ENCODE measurements around the gene DND1. TPM values are rescaled to one million over a fixed set of nuclear protein-coding genes. Genes with fewer than 3 reads are reported as not detected.

Gene DND1
- total RNA-seq, 4 donors from 2014 or later: 0.19 to 0.75 TPM; not detected in 2

DNA sequence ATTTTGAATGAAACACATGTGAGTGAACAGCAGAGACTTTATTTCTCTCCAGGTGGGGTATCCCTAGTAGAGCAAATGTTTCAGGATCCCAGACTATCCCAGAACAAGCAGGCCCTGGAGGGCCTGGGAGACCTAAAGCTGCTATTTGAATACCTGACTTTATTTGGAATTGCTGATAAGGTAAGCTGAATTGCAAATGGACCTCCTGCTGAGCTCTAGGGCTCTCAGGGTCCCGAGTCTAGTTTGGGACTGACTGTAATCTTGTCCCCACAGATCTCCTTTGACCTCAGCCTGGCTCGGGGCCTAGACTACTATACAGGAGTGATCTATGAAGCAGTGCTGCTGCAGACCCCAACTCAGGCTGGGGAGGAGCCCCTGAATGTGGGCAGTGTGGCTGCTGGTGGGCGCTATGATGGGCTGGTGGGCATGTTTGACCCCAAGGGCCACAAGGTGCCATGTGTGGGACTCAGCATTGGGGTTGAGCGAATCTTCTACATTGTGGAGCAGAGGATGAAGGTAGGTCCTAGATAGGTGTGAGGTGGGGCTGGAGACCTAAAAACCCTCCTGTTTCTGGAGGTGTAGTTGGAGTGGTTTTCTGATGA lies 23.6 kb upstream of the DND1 start:
- no peak for DNase-seq
- intact Hi-C loops (cut with DNase I): no loop called here
- no peak overlapping the region for H3K4me3 ChIP-seq
- no peak overlapping the region for H3K27ac ChIP-seq
- H3K9me3 ChIP-seq: no peaks in the 10 kb centered on the region
- peaks cover 8 to 46% (median 26%) of the 10 kb centered on the region in 3 donors for H3K4me1 ChIP-seq
- peaks cover 38 to 75% (median 44%) of the 10 kb centered on the region in 3 donors for H3K36me3 ChIP-seq
- WGBS, 2 donors: 88 to 100% methylated on average over 1 to 4 of the region's 4 CpGs
- TF ChIP-seq, protein P1, sequence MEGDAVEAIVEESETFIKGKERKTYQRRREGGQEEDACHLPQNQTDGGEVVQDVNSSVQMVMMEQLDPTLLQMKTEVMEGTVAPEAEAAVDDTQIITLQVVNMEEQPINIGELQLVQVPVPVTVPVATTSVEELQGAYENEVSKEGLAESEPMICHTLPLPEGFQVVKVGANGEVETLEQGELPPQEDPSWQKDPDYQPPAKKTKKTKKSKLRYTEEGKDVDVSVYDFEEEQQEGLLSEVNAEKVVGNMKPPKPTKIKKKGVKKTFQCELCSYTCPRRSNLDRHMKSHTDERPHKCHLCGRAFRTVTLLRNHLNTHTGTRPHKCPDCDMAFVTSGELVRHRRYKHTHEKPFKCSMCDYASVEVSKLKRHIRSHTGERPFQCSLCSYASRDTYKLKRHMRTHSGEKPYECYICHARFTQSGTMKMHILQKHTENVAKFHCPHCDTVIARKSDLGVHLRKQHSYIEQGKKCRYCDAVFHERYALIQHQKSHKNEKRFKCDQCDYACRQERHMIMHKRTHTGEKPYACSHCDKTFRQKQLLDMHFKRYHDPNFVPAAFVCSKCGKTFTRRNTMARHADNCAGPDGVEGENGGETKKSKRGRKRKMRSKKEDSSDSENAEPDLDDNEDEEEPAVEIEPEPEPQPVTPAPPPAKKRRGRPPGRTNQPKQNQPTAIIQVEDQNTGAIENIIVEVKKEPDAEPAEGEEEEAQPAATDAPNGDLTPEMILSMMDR (IDR thresholded peaks at IDR 0.05): no peak
- no peak for TF ChIP-seq POLR2A (IDR thresholded peaks at IDR 0.05)
- H3K27me3 ChIP-seq: no peaks in the 10 kb centered on the region

DNA sequence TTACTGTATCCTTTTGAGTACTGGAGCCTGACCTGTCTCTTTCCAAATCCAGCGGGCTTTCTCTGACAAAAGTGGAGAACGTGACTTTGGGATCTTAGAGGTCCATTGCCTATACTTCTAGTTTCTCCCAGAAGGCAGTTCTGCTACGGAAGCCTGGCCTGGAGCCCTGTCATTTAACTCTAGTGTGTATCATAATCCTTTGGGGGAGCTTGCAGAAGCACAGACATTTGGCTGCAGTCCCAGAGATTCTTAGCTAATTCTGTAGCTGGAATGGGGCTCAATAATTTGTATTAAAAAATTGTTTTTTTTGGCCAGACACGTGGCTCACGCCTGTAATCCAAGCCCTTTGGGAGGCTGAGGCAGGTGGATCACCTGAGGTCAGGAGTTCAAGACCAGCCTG lies 20.9 kb upstream of the DND1 start:
- Histone ChIP-seq H3K27ac (no peak overlapping the region), H3K27me3 (no peaks in the 10 kb centered on the region), H3K4me1 (peaks cover 4 to 42% (median 22%) of the 10 kb centered on the region in 3 donors), H3K36me3 (peaks cover 38 to 68% (median 42%) of the 10 kb centered on the region in 3 donors), H3K4me3 (no peak overlapping the region), H3K9me3 (no peaks in the 10 kb centered on the region)
- 53 to 64% methylated on average over 5 of the region's 5 CpGs for WGBS, 2 donors
- no peak for DNase-seq
- intact Hi-C loops (cut with DNase I): no loop called here
- no peak for TF ChIP-seq POLR2A (IDR thresholded peaks at IDR 0.05)
- TF ChIP-seq, protein P1 (IDR thresholded peaks at IDR 0.05): no peak

DNA sequence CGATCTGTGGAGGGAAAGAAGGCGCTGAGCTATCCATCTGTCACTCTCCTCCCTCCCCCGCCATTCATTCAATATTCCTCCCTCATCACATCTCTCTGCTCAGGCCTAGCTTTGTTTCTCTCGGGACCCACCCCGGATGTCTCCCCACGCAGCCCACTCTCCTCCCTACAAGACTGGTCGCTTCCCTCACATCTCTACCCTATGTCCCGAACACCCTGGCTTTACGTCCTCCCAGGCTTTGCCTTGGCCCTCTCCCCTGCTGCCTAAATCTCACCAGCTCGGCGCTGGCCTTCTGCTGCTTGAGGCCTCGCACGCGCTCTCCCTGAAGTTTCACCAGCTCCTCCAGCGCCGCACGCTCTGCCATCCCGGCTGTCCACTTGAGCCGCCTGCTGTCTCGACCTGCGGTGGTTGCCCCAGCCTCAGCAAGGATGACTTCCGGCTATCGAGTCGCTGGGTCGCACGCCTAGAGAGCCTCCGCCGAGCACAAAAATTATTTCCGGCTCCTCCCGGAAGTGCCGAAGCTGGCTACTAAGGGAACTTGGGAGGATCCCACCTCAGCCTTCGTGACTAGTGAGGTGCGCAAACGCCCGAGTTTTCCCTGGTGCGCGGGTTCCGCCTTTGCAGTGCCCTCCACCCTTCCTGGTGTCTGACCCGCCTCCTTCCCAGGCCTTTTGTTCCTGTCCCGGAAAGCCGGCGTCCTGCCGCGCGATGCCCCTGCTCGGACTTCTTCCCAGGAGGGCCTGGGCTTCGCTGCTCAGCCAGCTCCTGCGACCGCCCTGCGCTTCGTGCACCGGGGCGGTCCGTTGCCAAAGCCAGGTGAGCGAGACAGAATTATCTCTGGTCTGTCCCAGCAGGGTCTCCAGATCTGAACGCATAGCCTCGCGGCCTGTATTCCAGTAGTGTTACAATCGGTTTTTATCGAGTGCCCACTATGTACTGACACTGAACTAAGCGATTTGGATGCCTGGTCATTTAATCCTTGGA lies 17.9 kb upstream of the DND1 start, which contains the start of the genes HARS1 and HARS2:
Gene HARS1, minus strand, starts transcription at position 430 of the 984 bp plus-strand sequence. Its CDS starts 66 bp downstream, at position 364.
Gene HARS2, plus strand, starts transcription at position 515 of the 984 bp plus-strand sequence. Its CDS starts 194 bp downstream, at position 709.
- WGBS, 2 donors: 0 to 1% methylated on average over 24 to 33 of the region's 61 CpGs
- TF ChIP-seq, protein P1 (IDR thresholded peaks at IDR 0.05): peak in 1 of 6 experiments; percentile 23
- peak in 2 of 4 donors; percentile 34 to 47 for TF ChIP-seq POLR2A (IDR thresholded peaks at IDR 0.05)
- H3K9me3 ChIP-seq: no peaks in the 10 kb centered on the region
- DNase-seq: peak; percentile 55
- peaks cover 4 to 49% (median 22%) of the 10 kb centered on the region in 3 donors for H3K4me1 ChIP-seq
- no peaks in the 10 kb centered on the region for H3K27me3 ChIP-seq
- peaks cover 23 to 59% (median 23%) of the 10 kb centered on the region in 3 donors for H3K36me3 ChIP-seq
- peak within 1 kb of the TSS; percentile 72 to 86 (median 84) for H3K4me3 ChIP-seq
- peak within 1 kb of the TSS; percentile 85 to 95 (median 89) for H3K27ac ChIP-seq
- intact Hi-C loops (cut with DNase I): no loop called here

DNA sequence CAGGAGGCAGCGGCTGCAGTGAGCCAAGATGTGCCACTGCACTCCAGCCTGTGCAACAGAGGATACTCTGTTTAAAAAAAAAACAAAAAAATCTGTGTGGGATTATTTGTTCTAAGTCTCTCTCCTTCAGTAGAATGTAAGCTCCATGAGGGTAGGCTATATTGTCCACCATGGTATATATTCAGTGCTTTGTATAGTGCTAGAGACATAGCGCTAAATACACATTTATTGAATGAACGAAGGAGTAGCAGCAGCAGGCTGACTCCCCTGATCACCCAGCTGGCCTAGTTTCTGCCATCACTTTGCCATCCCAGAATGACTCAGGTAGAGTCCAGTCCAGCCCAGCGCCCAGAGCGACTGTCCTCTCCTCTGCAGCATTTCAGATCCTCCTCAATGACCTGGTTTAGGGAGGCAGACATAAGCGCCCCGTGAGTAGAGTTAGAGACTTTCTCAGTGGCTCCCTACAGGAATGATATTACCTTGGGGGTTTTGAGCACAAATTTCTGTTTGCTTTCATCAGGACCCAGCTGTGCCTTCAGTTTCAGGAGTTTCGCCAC lies 17.1 kb upstream of the DND1 start:
- H3K9me3 ChIP-seq: no peaks in the 10 kb centered on the region
- WGBS, 2 donors: 39 to 50% methylated on average over 8 of the region's 8 CpGs
- H3K4me1 ChIP-seq: peaks cover 4 to 49% (median 22%) of the 10 kb centered on the region in 3 donors
- TF ChIP-seq, protein P1 (IDR thresholded peaks at IDR 0.05): no peak
- TF ChIP-seq POLR2A (IDR thresholded peaks at IDR 0.05): no peak
- intact Hi-C loops (cut with DNase I): no loop called here
- DNase-seq: no peak
- H3K27me3 ChIP-seq: no peaks in the 10 kb centered on the region
- H3K36me3 ChIP-seq: peaks cover 16 to 59% (median 19%) of the 10 kb centered on the region in 3 donors
- peak overlapping the region; percentile 85 to 95 (median 89) for H3K27ac ChIP-seq
- peak overlapping the region; percentile 72 to 86 (median 84) for H3K4me3 ChIP-seq

Data from esophagus squamous epithelium (tissue), 5 donors.